Measurements from ENCODE around the gene SPATA2.

Gene SPATA2

GRCh38 chr20:49929142-49929494, 13.8 kb upstream of the SPATA2 start:
- Histone ChIP-seq H3K4ac (ENCODE audit: low read length) (no peak overlapping the region), H4K8ac (ENCODE audit: low read depth, low read length) (no peak overlapping the region), H3K9me3 (replicated peaks in 1 of 2; ENCODE audit: control insufficient read depth in 2 of 2, insufficient read depth in 1 of 2, low read depth in 1 of 2, low read length in 2 of 2) (no peaks in the 10 kb centered on the region), H2AFZ (ENCODE audit: low read length) (peak overlapping the region; percentile 8), H3K4me3 (ENCODE audit: low read length in 2 of 2) (no peak overlapping the region), H2BK120ac (ENCODE audit: low read depth, low read length) (no peak overlapping the region), H3K27me3 (ENCODE audit: control insufficient read depth in 3 of 3, insufficient read depth in 3 of 3, low read depth in 1 of 3, low read length in 3 of 3) (no peaks in the 10 kb centered on the region), H3K79me1 (ENCODE audit: low read depth, low read length) (no peaks in the 10 kb centered on the region), H2BK15ac (ENCODE audit: low read length) (no peak overlapping the region), H3K4me2 (ENCODE audit: insufficient read depth, low read length, poor library complexity, severe bottlenecking) (no peak overlapping the region), H2AK5ac (ENCODE audit: low read depth, low read length) (no peak overlapping the region), H3K27ac (replicated peaks; ENCODE audit: low read length) (no peak overlapping the region), H3K4me1 (ENCODE audit: control insufficient read depth in 2 of 2, insufficient read depth in 1 of 2, low read depth in 1 of 2, low read length in 2 of 2) (no peaks in the 10 kb centered on the region), H3K9ac (ENCODE audit: low read depth, low read length, poor library complexity) (no peak overlapping the region), H4K91ac (ENCODE audit: low read depth, low read length, poor library complexity) (no peak overlapping the region), H2BK5ac (ENCODE audit: low read length) (no peak overlapping the region), H3K18ac (ENCODE audit: low read length) (no peak overlapping the region), H3K14ac (ENCODE audit: low read length) (no peak overlapping the region), H3K23ac (ENCODE audit: low read depth, low read length, poor library complexity) (no peak overlapping the region), H2BK12ac (ENCODE audit: low read length) (no peak overlapping the region), H3K36me3 (replicated peaks in 1 of 2; ENCODE audit: control insufficient read depth in 2 of 2, insufficient read depth in 2 of 2, low read length in 2 of 2) (no peaks in the 10 kb centered on the region)
- no CpG with 5 or more reads among the region's 4 CpGs for WGBS, 2 donors (ENCODE audit: extremely low coverage in 2 of 2, insufficient read length in 2 of 2, insufficient replicate concordance in 1 of 2)
- no peak for DNase-seq (ENCODE audit: low spot score)

DNA sequence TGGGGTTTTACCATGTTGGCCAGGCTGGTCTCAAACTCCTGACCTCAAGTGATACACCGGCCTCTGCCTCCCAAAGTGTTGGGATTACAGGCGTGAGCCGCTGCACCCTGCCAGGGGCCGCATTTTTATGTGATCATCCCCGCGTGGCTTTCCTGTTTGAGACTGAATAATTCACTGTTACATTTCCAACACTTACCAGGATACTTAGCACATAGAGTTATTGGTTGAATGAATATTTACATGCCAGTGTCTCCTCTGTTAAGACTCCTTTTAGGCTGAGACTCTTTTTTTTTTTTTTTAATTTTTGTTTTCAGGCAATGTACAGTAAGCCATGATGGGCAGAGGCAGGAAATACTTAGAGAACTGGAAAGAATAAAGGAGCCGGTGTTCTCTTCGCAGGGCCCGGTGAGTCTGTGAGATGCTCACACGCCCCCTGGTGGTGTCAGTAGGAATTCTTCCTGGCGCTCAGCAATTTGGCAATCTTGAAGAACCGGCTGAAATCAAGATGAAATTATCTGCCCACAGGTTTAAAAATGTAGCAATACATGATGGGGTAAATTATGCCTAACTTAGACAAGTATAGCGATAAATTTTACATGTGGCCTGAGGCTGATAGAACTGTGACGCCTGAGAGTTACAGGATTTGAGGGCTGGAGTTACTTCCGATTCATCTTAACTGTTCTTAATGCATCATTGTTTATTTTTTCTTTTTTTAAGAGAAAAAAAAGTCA, 13.2 kb upstream of the SPATA2 start:
- no CpG with 5 or more reads among the region's 15 CpGs for WGBS, 2 donors (ENCODE audit: extremely low coverage in 2 of 2, insufficient read length in 2 of 2, insufficient replicate concordance in 1 of 2)

DNA sequence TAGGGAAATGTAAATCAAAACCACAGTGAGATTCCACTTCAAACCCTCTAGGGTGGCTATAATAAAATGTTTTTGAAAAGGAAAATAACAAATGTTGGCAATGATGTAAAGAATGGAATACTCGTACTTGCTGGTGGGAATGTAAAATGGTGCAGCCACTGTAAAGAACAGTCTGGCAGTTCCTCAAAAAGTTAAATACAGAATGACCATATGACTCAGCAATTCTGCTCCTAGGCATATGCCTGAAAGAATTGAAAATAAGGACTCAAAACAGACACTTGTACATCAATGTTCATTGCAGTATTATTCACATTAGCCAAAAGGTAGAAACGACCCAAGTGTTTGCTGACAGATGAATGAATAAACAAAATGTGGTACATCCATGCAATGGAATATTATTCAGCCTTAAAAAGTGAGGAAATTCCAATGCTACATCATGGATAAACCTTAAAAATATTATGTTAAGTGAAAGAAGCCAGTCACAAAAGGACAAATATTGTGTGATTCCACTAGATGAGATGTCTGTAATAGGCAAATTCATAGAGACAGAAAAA, 10.6 kb upstream of the SPATA2 start:
- H4K8ac ChIP-seq (ENCODE audit: low read depth, low read length), result no peak overlapping the region
- no peak overlapping the region for H2BK5ac ChIP-seq (ENCODE audit: low read length)
- H3K4me1 ChIP-seq (ENCODE audit: control insufficient read depth in 2 of 2, insufficient read depth in 1 of 2, low read depth in 1 of 2, low read length in 2 of 2), result no peaks in the 10 kb centered on the region
- no peak overlapping the region for H3K14ac ChIP-seq (ENCODE audit: low read length)
- no peak overlapping the region for H2BK12ac ChIP-seq (ENCODE audit: low read length)
- H3K4me2 ChIP-seq (ENCODE audit: insufficient read depth, low read length, poor library complexity, severe bottlenecking), result no peak overlapping the region
- no peak overlapping the region for H3K4me3 ChIP-seq (ENCODE audit: low read length in 2 of 2)
- H3K27ac ChIP-seq (replicated peaks; ENCODE audit: low read length), result no peak overlapping the region
- H3K9ac ChIP-seq (ENCODE audit: low read depth, low read length, poor library complexity), result no peak overlapping the region
- H3K36me3 ChIP-seq (replicated peaks in 1 of 2; ENCODE audit: control insufficient read depth in 2 of 2, insufficient read depth in 2 of 2, low read length in 2 of 2), result no peaks in the 10 kb centered on the region
- H3K79me1 ChIP-seq (ENCODE audit: low read depth, low read length), result no peaks in the 10 kb centered on the region
- H3K4ac ChIP-seq (ENCODE audit: low read length), result no peak overlapping the region
- no peak overlapping the region for H3K18ac ChIP-seq (ENCODE audit: low read length)
- H3K27me3 ChIP-seq (ENCODE audit: control insufficient read depth in 3 of 3, insufficient read depth in 3 of 3, low read depth in 1 of 3, low read length in 3 of 3), result no peaks in the 10 kb centered on the region
- no CpG with 5 or more reads among the region's 2 CpGs for WGBS, 2 donors (ENCODE audit: extremely low coverage in 2 of 2, insufficient read length in 2 of 2, insufficient replicate concordance in 1 of 2)
- H3K9me3 ChIP-seq (replicated peaks in 1 of 2; ENCODE audit: control insufficient read depth in 2 of 2, insufficient read depth in 1 of 2, low read depth in 1 of 2, low read length in 2 of 2), result no peaks in the 10 kb centered on the region
- no peak for DNase-seq (ENCODE audit: low spot score)
- no peak overlapping the region for H4K91ac ChIP-seq (ENCODE audit: low read depth, low read length, poor library complexity)
- H2AFZ ChIP-seq (ENCODE audit: low read length), result no peak overlapping the region
- no peak overlapping the region for H2BK120ac ChIP-seq (ENCODE audit: low read depth, low read length)
- no peak overlapping the region for H3K23ac ChIP-seq (ENCODE audit: low read depth, low read length, poor library complexity)
- no peak overlapping the region for H2BK15ac ChIP-seq (ENCODE audit: low read length)
- no peak overlapping the region for H2AK5ac ChIP-seq (ENCODE audit: low read depth, low read length)

More for the DNA sequence above, 13.2 kb upstream of the SPATA2 start:
- H3K79me1 ChIP-seq (ENCODE audit: low read depth, low read length), result no peaks in the 10 kb centered on the region
- H3K4ac ChIP-seq (ENCODE audit: low read length), result no peak overlapping the region
- no peak overlapping the region for H3K4me3 ChIP-seq (ENCODE audit: low read length in 2 of 2)
- H3K27me3 ChIP-seq (ENCODE audit: control insufficient read depth in 3 of 3, insufficient read depth in 3 of 3, low read depth in 1 of 3, low read length in 3 of 3), result no peaks in the 10 kb centered on the region
- H2BK5ac ChIP-seq (ENCODE audit: low read length), result no peak overlapping the region
- no peak overlapping the region for H2AK5ac ChIP-seq (ENCODE audit: low read depth, low read length)
- no peak overlapping the region for H4K91ac ChIP-seq (ENCODE audit: low read depth, low read length, poor library complexity)
- no peak overlapping the region for H4K8ac ChIP-seq (ENCODE audit: low read depth, low read length)
- H2BK120ac ChIP-seq (ENCODE audit: low read depth, low read length), result no peak overlapping the region
- no peak overlapping the region for H2BK12ac ChIP-seq (ENCODE audit: low read length)
- H2BK15ac ChIP-seq (ENCODE audit: low read length), result no peak overlapping the region
- no peak overlapping the region for H3K23ac ChIP-seq (ENCODE audit: low read depth, low read length, poor library complexity)
- no peaks in the 10 kb centered on the region for H3K9me3 ChIP-seq (replicated peaks in 1 of 2; ENCODE audit: control insufficient read depth in 2 of 2, insufficient read depth in 1 of 2, low read depth in 1 of 2, low read length in 2 of 2)
- DNase-seq (ENCODE audit: low spot score), result peak; percentile 73
- no peak overlapping the region for H3K9ac ChIP-seq (ENCODE audit: low read depth, low read length, poor library complexity)
- no peak overlapping the region for H3K4me2 ChIP-seq (ENCODE audit: insufficient read depth, low read length, poor library complexity, severe bottlenecking)
- no peak overlapping the region for H3K27ac ChIP-seq (replicated peaks; ENCODE audit: low read length)
- H3K4me1 ChIP-seq (ENCODE audit: control insufficient read depth in 2 of 2, insufficient read depth in 1 of 2, low read depth in 1 of 2, low read length in 2 of 2), result no peaks in the 10 kb centered on the region
- no peak overlapping the region for H3K14ac ChIP-seq (ENCODE audit: low read length)
- peak overlapping the region; percentile 64 for H2AFZ ChIP-seq (ENCODE audit: low read length)
- H3K36me3 ChIP-seq (replicated peaks in 1 of 2; ENCODE audit: control insufficient read depth in 2 of 2, insufficient read depth in 2 of 2, low read length in 2 of 2), result no peaks in the 10 kb centered on the region
- H3K18ac ChIP-seq (ENCODE audit: low read length), result no peak overlapping the region

GRCh38 chr20:49924247-49924646, 8.9 kb upstream of the SPATA2 start:
- WGBS, 2 donors (ENCODE audit: extremely low coverage in 2 of 2, insufficient read length in 2 of 2, insufficient replicate concordance in 1 of 2), result no CpG with 5 or more reads among the region's 4 CpGs
- H3K27ac ChIP-seq (replicated peaks; ENCODE audit: low read length), result no peak overlapping the region

More at GRCh38 chr20:49924247-49924646, 8.9 kb upstream of the SPATA2 start:
- H2BK12ac ChIP-seq (ENCODE audit: low read length), result no peak overlapping the region
- no peak overlapping the region for H2BK5ac ChIP-seq (ENCODE audit: low read length)
- H3K9ac ChIP-seq (ENCODE audit: low read depth, low read length, poor library complexity), result no peak overlapping the region
- no peak for DNase-seq (ENCODE audit: low spot score)
- H3K9me3 ChIP-seq (replicated peaks in 1 of 2; ENCODE audit: control insufficient read depth in 2 of 2, insufficient read depth in 1 of 2, low read depth in 1 of 2, low read length in 2 of 2), result no peaks in the 10 kb centered on the region
- H2BK15ac ChIP-seq (ENCODE audit: low read length), result no peak overlapping the region
- no peaks in the 10 kb centered on the region for H3K27me3 ChIP-seq (ENCODE audit: control insufficient read depth in 3 of 3, insufficient read depth in 3 of 3, low read depth in 1 of 3, low read length in 3 of 3)
- no peak overlapping the region for H2AFZ ChIP-seq (ENCODE audit: low read length)
- no peak overlapping the region for H3K4me3 ChIP-seq (ENCODE audit: low read length in 2 of 2)
- H3K4me2 ChIP-seq (ENCODE audit: insufficient read depth, low read length, poor library complexity, severe bottlenecking), result no peak overlapping the region
- no peak overlapping the region for H3K23ac ChIP-seq (ENCODE audit: low read depth, low read length, poor library complexity)
- no peak overlapping the region for H3K14ac ChIP-seq (ENCODE audit: low read length)
- no peak overlapping the region for H3K4ac ChIP-seq (ENCODE audit: low read length)
- no peak overlapping the region for H4K8ac ChIP-seq (ENCODE audit: low read depth, low read length)
- no peak overlapping the region for H2BK120ac ChIP-seq (ENCODE audit: low read depth, low read length)
- no peak overlapping the region for H3K18ac ChIP-seq (ENCODE audit: low read length)
- no peaks in the 10 kb centered on the region for H3K4me1 ChIP-seq (ENCODE audit: control insufficient read depth in 2 of 2, insufficient read depth in 1 of 2, low read depth in 1 of 2, low read length in 2 of 2)
- H4K91ac ChIP-seq (ENCODE audit: low read depth, low read length, poor library complexity), result no peak overlapping the region
- H3K36me3 ChIP-seq (replicated peaks in 1 of 2; ENCODE audit: control insufficient read depth in 2 of 2, insufficient read depth in 2 of 2, low read length in 2 of 2), result no peaks in the 10 kb centered on the region
- no peak overlapping the region for H2AK5ac ChIP-seq (ENCODE audit: low read depth, low read length)
- H3K79me1 ChIP-seq (ENCODE audit: low read depth, low read length), result no peaks in the 10 kb centered on the region
